SU-DHL-6 (cell line): ENCODE measurements around the gene SUPT6H.
A peak's percentile ranks its signal among the peaks of the same experiment; 100 is the strongest.
"Not testable (repeated sequence)": the region's sequence is repeated elsewhere in the genome, so short reads cannot be mapped to it uniquely, and the experiment has no call there.

ENCODE experiments used
- H2AFZ ChIP-seq: fragments of 200-600 bp; sonication (generic); 2 replicates; pipeline ENCODE4 v1.6.1; 2014; ENCODE audit warnings: low read depth, mild to moderate bottlenecking, moderate library complexity, mixed read lengths, antibody characterized with exemption, low read length; ENCODE audit not compliant: severe bottlenecking
- H3F3A ChIP-seq: fragments of 200-600 bp; shearing (Covaris generic); 2 replicates; pipeline ENCODE4 v1.6.0; 2016; ENCODE audit warnings: antibody characterized with exemption, mild to moderate bottlenecking; ENCODE audit not compliant: insufficient read depth
- H3K27ac ChIP-seq: fragments of 200-600 bp; sonication (generic); 2 replicates; pipeline ENCODE4 v1.5.1; 2016; ENCODE audit warnings: low read depth, mild to moderate bottlenecking, low read length, moderate library complexity, mixed read lengths
- H3K27me3 ChIP-seq: fragments of 200-600 bp; sonication (generic), shearing (Covaris generic); 2 replicates; pipeline ENCODE4 v1.6.0; 2014; ENCODE audit warnings: mild to moderate bottlenecking, low read length
- H3K36me3 ChIP-seq: fragments of 200-600 bp; sonication (generic); 2 replicates; pipeline ENCODE4 v1.6.1; 2014; ENCODE audit warnings: mild to moderate bottlenecking, low read length, mixed read lengths
- H3K4me2 ChIP-seq: fragments of 300-600, 200-600 bp; shearing (Covaris generic), sonication (generic); 2 replicates; pipeline ENCODE4 v1.6.0; 2014; ENCODE audit warnings: low read length, low read depth, mild to moderate bottlenecking; ENCODE audit not compliant: poor library complexity, severe bottlenecking
- H3K4me3 ChIP-seq: fragments of 200-600 bp; sonication (generic); 2 replicates; pipeline ENCODE4 v1.5.1; 2014; ENCODE audit warnings: antibody characterized with exemption, low read length, mild to moderate bottlenecking, mixed read lengths; ENCODE audit not compliant: insufficient read depth, poor library complexity, severe bottlenecking
- H3K79me2 ChIP-seq: fragments of 200-600 bp; sonication (generic); 2 replicates; pipeline ENCODE4 v1.6.1; 2014; ENCODE audit warnings: mild to moderate bottlenecking, low read length, moderate library complexity; ENCODE audit not compliant: insufficient read depth
- H3K9ac ChIP-seq: fragments of 200-600 bp; sonication (generic); 2 replicates; pipeline ENCODE4 v1.7.0; 2014; ENCODE audit warnings: mild to moderate bottlenecking, low read length
- H3K9me2 ChIP-seq: fragments of 200-600 bp; sonication (generic); replicated peaks from 2 replicates; pipeline ENCODE4 v1.6.1; 2014; ENCODE audit warnings: low read length; ENCODE audit not compliant: insufficient read depth
- H3K9me3 ChIP-seq: fragments of 200-600 bp; sonication (generic); 2 replicates; pipeline ENCODE4 v1.6.1; 2014; ENCODE audit warnings: low read length, mixed read lengths; ENCODE audit not compliant: insufficient read depth
- H4K20me1 ChIP-seq: fragments of 200-600 bp; sonication (generic); 2 replicates; pipeline ENCODE4 v1.6.1; 2014; ENCODE audit warnings: low read depth, mild to moderate bottlenecking, antibody characterized with exemption, low read length, moderate library complexity, mixed read lengths
- EZH2phosphoT487 ChIP-seq: fragments of 200-600 bp; sonication (generic), shearing (Covaris generic); conservative IDR thresholded peaks from 2 replicates; pipeline ENCODE4 v1.6.1; 2018; ENCODE audit warnings: mild to moderate bottlenecking, antibody characterized with exemption, low read length, moderate library complexity, mixed read lengths
- TF ChIP-seq, protein P1 (sequence below): fragments of 200-600 bp; sonication (generic); IDR thresholded peaks from one replicate; pipeline ENCODE4 v1.5.1; 2017; ENCODE audit warnings: antibody characterized with exemption, mild to moderate bottlenecking, low read length, moderate library complexity; ENCODE audit not compliant: insufficient read depth, poor library complexity, severe bottlenecking

SUPT6H gene

DNA sequence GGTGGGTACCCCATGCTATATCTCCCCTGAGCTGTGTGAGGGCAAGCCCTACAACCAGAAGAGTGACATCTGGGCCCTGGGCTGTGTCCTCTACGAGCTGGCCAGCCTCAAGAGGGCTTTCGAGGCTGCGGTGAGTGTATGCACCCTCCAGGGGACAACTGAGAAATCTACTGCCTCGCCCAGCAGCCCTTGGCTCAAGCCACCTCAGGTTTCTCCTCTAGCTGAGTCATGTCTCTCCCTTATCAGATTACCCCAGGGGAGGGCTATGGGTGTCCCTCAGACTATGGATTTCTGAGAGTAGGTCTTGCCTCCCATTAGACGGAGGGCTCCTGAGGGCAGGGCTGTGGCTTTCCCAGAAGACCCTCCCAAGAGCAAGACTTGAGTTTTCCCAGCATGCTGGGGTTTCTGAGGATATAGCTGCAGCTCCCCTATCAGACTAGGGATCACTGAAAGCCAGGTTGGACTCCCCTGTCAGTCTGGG is 73.3 kb downstream of the SUPT6H start:
- H3K27me3 ChIP-seq = no peaks in the 10 kb centered on the region
- H3K4me2 ChIP-seq = no peak overlapping the region
- H3K9me2 ChIP-seq = no peaks in the 10 kb centered on the region
- H3K9me3 ChIP-seq = peaks cover 6% of the 10 kb centered on the region; the same call in 1 of the 2 replicates
- no peak overlapping the region for H3K4me3 ChIP-seq
- TF ChIP-seq, protein P1, sequence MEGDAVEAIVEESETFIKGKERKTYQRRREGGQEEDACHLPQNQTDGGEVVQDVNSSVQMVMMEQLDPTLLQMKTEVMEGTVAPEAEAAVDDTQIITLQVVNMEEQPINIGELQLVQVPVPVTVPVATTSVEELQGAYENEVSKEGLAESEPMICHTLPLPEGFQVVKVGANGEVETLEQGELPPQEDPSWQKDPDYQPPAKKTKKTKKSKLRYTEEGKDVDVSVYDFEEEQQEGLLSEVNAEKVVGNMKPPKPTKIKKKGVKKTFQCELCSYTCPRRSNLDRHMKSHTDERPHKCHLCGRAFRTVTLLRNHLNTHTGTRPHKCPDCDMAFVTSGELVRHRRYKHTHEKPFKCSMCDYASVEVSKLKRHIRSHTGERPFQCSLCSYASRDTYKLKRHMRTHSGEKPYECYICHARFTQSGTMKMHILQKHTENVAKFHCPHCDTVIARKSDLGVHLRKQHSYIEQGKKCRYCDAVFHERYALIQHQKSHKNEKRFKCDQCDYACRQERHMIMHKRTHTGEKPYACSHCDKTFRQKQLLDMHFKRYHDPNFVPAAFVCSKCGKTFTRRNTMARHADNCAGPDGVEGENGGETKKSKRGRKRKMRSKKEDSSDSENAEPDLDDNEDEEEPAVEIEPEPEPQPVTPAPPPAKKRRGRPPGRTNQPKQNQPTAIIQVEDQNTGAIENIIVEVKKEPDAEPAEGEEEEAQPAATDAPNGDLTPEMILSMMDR = no peak
- TF ChIP-seq EZH2phosphoT487 = no peak
- no peaks in the 10 kb centered on the region for H4K20me1 ChIP-seq
- no peaks in the 10 kb centered on the region for H3K79me2 ChIP-seq
- H2AFZ ChIP-seq = no peak overlapping the region
- H3F3A ChIP-seq = peaks cover 40% of the 10 kb centered on the region
- no peak overlapping the region for H3K9ac ChIP-seq
- H3K27ac ChIP-seq = peak overlapping the region; percentile 70
- peaks cover 10% of the 10 kb centered on the region; the same call in 1 of the 2 replicates for H3K36me3 ChIP-seq

DNA sequence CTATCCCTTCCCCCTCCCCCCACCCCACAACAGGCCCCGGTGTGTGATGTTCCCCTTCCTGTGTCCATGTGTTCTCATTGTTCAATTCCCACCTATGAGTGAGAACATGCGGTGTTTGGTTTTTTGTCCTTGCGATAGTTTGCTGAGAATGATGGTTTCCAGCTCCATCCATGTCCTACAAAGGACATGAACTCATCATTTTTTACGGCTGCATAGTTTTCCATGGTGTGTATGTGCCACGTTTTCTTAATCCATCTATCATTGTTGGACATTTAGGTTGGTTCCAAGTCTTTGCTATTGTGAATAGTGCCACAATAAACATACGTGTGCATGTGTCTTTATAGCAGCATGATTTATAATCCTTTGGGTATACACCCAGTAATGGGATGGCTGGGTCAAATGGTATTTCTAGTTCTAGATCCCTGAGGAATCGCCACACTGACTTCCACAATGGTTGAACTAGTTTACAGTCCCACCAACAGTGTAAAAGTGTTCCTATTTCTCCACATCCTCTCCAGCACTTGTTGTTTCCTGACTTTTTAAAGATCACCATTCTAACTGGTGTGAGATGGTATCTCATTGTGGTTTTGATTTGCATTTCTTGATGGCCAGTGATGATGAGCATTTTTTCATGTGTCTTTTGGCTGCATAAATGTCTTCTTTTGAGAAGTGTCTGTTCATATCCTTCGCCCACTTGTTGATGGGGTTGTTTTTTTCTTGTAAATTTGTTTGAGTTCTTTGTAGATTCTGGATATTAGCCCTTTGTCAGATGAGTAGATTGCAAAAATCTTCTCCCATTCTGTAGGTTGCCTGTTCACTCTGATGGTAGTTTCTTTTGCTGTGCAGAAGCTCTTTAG is 74.1 kb downstream of the SUPT6H start:
- H4K20me1 ChIP-seq, H3K9me3 ChIP-seq, H3K9me2 ChIP-seq, H3K4me3 ChIP-seq, H2AFZ ChIP-seq, H3K4me2 ChIP-seq, H3K9ac ChIP-seq, H3K79me2 ChIP-seq, H3K27me3 ChIP-seq: not testable (repeated sequence)
- Histone ChIP-seq H3F3A (peaks cover 46% of the 10 kb centered on the region), H3K36me3 (peaks cover 10% of the 10 kb centered on the region; the same call in 1 of the 2 replicates), H3K27ac (peak overlapping the region; percentile 99)

DNA sequence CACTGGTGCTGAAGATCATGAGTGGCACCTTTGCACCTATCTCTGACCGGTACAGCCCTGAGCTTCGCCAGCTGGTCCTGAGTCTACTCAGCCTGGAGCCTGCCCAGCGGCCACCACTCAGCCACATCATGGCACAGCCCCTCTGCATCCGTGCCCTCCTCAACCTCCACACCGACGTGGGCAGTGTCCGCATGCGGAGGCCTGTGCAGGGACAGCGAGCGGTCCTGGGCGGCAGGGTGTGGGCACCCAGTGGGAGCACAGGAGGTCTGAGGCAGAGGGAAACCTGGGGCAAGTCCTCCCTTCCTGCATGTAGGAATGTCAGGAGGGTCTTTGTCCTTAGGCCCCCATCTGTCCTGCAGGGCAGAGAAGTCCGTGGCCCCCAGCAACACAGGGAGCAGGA is 75.3 kb downstream of the SUPT6H start:
- TF ChIP-seq, protein P1 = no peak
- no peak for TF ChIP-seq EZH2phosphoT487
- peak overlapping the region; percentile 69 for H3K9ac ChIP-seq
- H4K20me1 ChIP-seq = no peaks in the 10 kb centered on the region
- H3F3A ChIP-seq = peaks cover 57% of the 10 kb centered on the region
- no peaks in the 10 kb centered on the region for H3K79me2 ChIP-seq
- H2AFZ ChIP-seq = no peak overlapping the region
- H3K9me2 ChIP-seq = no peaks in the 10 kb centered on the region
- H3K36me3 ChIP-seq = peaks cover 10% of the 10 kb centered on the region; the same call in 1 of the 2 replicates
- peak overlapping the region; percentile 99 for H3K27ac ChIP-seq
- H3K4me2 ChIP-seq = peak overlapping the region; percentile 79
- no peaks in the 10 kb centered on the region for H3K27me3 ChIP-seq
- H3K9me3 ChIP-seq = peaks cover 6% of the 10 kb centered on the region; the same call in 1 of the 2 replicates
- no peak overlapping the region for H3K4me3 ChIP-seq
